Neural cell (in vitro differentiated cells): ENCODE measurements around the gene SACM1L. TPM values are rescaled to one million over a fixed set of nuclear protein-coding genes. Genes with fewer than 3 reads are reported as not detected.
A peak's percentile ranks its signal among the peaks of the same experiment; 100 is the strongest.

Experiments
- H2AFZ ChIP-seq: fragments of 200-600, 300-800 bp; sonication (generic), shearing (Covaris generic); 2 replicates; pipeline ENCODE4 v1.6.0; 2014; ENCODE audit warnings: low read depth, mild to moderate bottlenecking, antibody characterized with exemption, low read length, moderate library complexity
- H3F3A ChIP-seq: fragments of 200-600 bp; shearing (Covaris generic); 2 replicates; pipeline ENCODE4 v1.6.1; 2016; ENCODE audit warnings: mild to moderate bottlenecking, moderate library complexity, mixed read lengths, antibody characterized with exemption, low read length; ENCODE audit not compliant: insufficient read depth, poor library complexity, severe bottlenecking
- H3K27ac ChIP-seq: fragments of 200-600, 300-800 bp; sonication (generic), shearing (Covaris generic); 2 replicates; pipeline ENCODE4 v1.5.1; 2014; ENCODE audit warnings: mild to moderate bottlenecking, low read length, moderate library complexity
- H3K27me3 ChIP-seq: fragments of 300-800, 200-600 bp; sonication (generic), shearing (Covaris generic); 2 replicates; pipeline ENCODE4 v1.6.0; 2014; ENCODE audit warnings: mild to moderate bottlenecking, low read depth, low read length, moderate library complexity; ENCODE audit not compliant: insufficient read depth
- H3K36me3 ChIP-seq: fragments of 300-800, 200-600 bp; sonication (generic), shearing (Covaris generic); 2 replicates; pipeline ENCODE4 v1.5.1; 2014; ENCODE audit warnings: mild to moderate bottlenecking, antibody characterized with exemption, low read length, moderate library complexity; ENCODE audit not compliant: insufficient read depth
- H3K4me2 ChIP-seq: fragments of 300-800, 200-600 bp; sonication (generic), shearing (Covaris generic); 2 replicates; pipeline ENCODE4 v1.6.0; 2014; ENCODE audit warnings: mild to moderate bottlenecking, low read length
- H3K4me3 ChIP-seq: fragments of 300-800, 200-600 bp; sonication (generic), shearing (Covaris generic); 2 replicates; pipeline ENCODE4 v1.5.1; 2014; ENCODE audit warnings: mild to moderate bottlenecking, low read length, moderate library complexity
- H3K79me2 ChIP-seq: fragments of 200-600 bp; shearing (Covaris generic); replicated peaks from 2 replicates; pipeline ENCODE4 v1.6.0; 2014; ENCODE audit warnings: mild to moderate bottlenecking, low read length, moderate library complexity; ENCODE audit not compliant: insufficient read depth
- H3K9ac ChIP-seq: fragments of 300-800, 200-600 bp; sonication (generic), shearing (Covaris generic); 2 replicates; pipeline ENCODE4 v1.6.1; 2016; ENCODE audit warnings: mild to moderate bottlenecking, low read length, mixed read lengths
- H3K9me2 ChIP-seq: fragments of 200-600 bp; shearing (Covaris generic); 2 replicates; pipeline ENCODE4 v1.6.1; 2016; ENCODE audit warnings: mild to moderate bottlenecking, low read length, mixed read lengths; ENCODE audit not compliant: insufficient read depth
- H3K9me3 ChIP-seq: fragments of 200-600, 300-800 bp; sonication (generic), shearing (Covaris generic); 2 replicates; pipeline ENCODE4 v1.6.1; 2016; ENCODE audit warnings: mild to moderate bottlenecking, mixed run types, low read length, moderate library complexity, mixed read lengths
- H4K20me1 ChIP-seq: fragments of 200-600 bp; shearing (Covaris generic); 2 replicates; pipeline ENCODE4 v1.6.1; 2016; ENCODE audit warnings: mild to moderate bottlenecking, mixed run types; ENCODE audit not compliant: insufficient read depth
- EP300 ChIP-seq: fragments of 450-650 bp; conservative IDR thresholded peaks from 2 replicates; pipeline ENCODE4 v1.6.1; 2014; ENCODE audit warnings: antibody characterized with exemption, mild to moderate bottlenecking, moderate library complexity; ENCODE audit not compliant: poor library complexity, severe bottlenecking
- EZH2 ChIP-seq: fragments of 200-600, 300-800 bp; shearing (Covaris generic), sonication (generic); IDR thresholded peaks from 2 replicates; pipeline ENCODE4 v1.6.1; 2014; ENCODE audit warnings: antibody characterized with exemption, low read length, borderline replicate concordance, mild to moderate bottlenecking; ENCODE audit not compliant: insufficient read depth, poor library complexity, severe bottlenecking
- MXI1 ChIP-seq: fragments of 450-650 bp; conservative IDR thresholded peaks from 2 replicates; pipeline ENCODE4 v1.6.1; 2014; ENCODE audit warnings: antibody characterized with exemption, mild to moderate bottlenecking; ENCODE audit not compliant: poor library complexity, severe bottlenecking
- POLR2AphosphoS5 ChIP-seq: IDR thresholded peaks from 2 replicates; pipeline ENCODE4 v1.6.1; 2012
- RAD21 ChIP-seq: fragments of 450-650 bp; conservative IDR thresholded peaks from 2 replicates; pipeline ENCODE4 v1.6.1; 2014; ENCODE audit warnings: antibody characterized with exemption, mild to moderate bottlenecking, moderate library complexity
- SMC3 ChIP-seq: fragments of 450-650 bp; conservative IDR thresholded peaks from 2 replicates; pipeline ENCODE4 v1.6.1; 2014; ENCODE audit warnings: antibody characterized with exemption, mild to moderate bottlenecking, moderate library complexity; ENCODE audit not compliant: poor library complexity
- TAF1 ChIP-seq: IDR thresholded peaks from 2 replicates; pipeline ENCODE4 v1.6.1; 2012; ENCODE audit warnings: low read depth
- polyA plus RNA-seq: library from polyadenylated mRNA; depleted of rRNA; stranded (reverse); fragments of >200 nt; gene quantifications from 2 replicates; pipeline ENCODE4 v1.2.3, GENCODE V29; 2014
- TF ChIP-seq, protein P1 (sequence below): IDR thresholded peaks from 2 replicates; pipeline ENCODE4 v1.6.1; 2012; ENCODE audit warnings: borderline replicate concordance
- TF ChIP-seq, protein P2 (sequence below): fragments of 450-650 bp; IDR thresholded peaks from 2 replicates; pipeline ENCODE4 v1.5.1; 2014; ENCODE audit warnings: antibody characterized with exemption, mild to moderate bottlenecking, moderate library complexity; ENCODE audit not compliant: poor library complexity, severe bottlenecking

SACM1L gene
- polyA plus RNA-seq, 1 donor from 2014 or later, result 66.2 TPM

DNA sequence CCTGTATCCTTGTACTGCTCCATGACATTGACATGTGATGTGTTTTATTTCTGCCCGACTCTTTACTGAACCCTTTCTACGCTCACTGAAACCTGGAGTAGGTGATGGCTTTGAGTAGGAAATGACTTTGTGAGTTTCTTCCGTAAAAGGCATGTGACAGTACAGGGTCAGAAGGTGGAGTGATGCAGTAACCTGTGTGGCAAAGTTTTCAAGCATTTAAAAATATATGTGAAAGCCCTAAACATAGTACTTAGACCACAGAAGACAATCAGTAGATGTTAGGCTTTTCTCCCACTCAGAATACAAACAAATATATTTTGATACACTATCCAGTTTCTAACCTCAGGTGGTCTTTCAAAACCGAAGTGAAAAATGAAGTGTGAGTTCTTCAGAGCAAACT lies 31.3 kb upstream of the SACM1L start:
- Histone ChIP-seq H3K9me2 (no peaks in the 10 kb centered on the region), H3F3A (no peaks in the 10 kb centered on the region), H4K20me1 (no peaks in the 10 kb centered on the region), H3K79me2 (no peaks in the 10 kb centered on the region), H3K4me3 (no peak overlapping the region), H3K4me2 (no peak overlapping the region), H3K27ac (no peak overlapping the region), H2AFZ (no peak overlapping the region), H3K36me3 (no peaks in the 10 kb centered on the region), H3K27me3 (no peaks in the 10 kb centered on the region), H3K9me3 (no peaks in the 10 kb centered on the region), H3K9ac (no peak overlapping the region)
- TF ChIP-seq EP300 (no peak), MXI1 (no peak), POLR2AphosphoS5 (no peak), SMC3 (no peak), EZH2 (no peak), RAD21 (no peak), TAF1 (no peak)
- TF ChIP-seq, protein P1, sequence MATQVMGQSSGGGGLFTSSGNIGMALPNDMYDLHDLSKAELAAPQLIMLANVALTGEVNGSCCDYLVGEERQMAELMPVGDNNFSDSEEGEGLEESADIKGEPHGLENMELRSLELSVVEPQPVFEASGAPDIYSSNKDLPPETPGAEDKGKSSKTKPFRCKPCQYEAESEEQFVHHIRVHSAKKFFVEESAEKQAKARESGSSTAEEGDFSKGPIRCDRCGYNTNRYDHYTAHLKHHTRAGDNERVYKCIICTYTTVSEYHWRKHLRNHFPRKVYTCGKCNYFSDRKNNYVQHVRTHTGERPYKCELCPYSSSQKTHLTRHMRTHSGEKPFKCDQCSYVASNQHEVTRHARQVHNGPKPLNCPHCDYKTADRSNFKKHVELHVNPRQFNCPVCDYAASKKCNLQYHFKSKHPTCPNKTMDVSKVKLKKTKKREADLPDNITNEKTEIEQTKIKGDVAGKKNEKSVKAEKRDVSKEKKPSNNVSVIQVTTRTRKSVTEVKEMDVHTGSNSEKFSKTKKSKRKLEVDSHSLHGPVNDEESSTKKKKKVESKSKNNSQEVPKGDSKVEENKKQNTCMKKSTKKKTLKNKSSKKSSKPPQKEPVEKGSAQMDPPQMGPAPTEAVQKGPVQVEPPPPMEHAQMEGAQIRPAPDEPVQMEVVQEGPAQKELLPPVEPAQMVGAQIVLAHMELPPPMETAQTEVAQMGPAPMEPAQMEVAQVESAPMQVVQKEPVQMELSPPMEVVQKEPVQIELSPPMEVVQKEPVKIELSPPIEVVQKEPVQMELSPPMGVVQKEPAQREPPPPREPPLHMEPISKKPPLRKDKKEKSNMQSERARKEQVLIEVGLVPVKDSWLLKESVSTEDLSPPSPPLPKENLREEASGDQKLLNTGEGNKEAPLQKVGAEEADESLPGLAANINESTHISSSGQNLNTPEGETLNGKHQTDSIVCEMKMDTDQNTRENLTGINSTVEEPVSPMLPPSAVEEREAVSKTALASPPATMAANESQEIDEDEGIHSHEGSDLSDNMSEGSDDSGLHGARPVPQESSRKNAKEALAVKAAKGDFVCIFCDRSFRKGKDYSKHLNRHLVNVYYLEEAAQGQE, result no peak
- TF ChIP-seq, protein P2, sequence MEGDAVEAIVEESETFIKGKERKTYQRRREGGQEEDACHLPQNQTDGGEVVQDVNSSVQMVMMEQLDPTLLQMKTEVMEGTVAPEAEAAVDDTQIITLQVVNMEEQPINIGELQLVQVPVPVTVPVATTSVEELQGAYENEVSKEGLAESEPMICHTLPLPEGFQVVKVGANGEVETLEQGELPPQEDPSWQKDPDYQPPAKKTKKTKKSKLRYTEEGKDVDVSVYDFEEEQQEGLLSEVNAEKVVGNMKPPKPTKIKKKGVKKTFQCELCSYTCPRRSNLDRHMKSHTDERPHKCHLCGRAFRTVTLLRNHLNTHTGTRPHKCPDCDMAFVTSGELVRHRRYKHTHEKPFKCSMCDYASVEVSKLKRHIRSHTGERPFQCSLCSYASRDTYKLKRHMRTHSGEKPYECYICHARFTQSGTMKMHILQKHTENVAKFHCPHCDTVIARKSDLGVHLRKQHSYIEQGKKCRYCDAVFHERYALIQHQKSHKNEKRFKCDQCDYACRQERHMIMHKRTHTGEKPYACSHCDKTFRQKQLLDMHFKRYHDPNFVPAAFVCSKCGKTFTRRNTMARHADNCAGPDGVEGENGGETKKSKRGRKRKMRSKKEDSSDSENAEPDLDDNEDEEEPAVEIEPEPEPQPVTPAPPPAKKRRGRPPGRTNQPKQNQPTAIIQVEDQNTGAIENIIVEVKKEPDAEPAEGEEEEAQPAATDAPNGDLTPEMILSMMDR, result no peak

DNA sequence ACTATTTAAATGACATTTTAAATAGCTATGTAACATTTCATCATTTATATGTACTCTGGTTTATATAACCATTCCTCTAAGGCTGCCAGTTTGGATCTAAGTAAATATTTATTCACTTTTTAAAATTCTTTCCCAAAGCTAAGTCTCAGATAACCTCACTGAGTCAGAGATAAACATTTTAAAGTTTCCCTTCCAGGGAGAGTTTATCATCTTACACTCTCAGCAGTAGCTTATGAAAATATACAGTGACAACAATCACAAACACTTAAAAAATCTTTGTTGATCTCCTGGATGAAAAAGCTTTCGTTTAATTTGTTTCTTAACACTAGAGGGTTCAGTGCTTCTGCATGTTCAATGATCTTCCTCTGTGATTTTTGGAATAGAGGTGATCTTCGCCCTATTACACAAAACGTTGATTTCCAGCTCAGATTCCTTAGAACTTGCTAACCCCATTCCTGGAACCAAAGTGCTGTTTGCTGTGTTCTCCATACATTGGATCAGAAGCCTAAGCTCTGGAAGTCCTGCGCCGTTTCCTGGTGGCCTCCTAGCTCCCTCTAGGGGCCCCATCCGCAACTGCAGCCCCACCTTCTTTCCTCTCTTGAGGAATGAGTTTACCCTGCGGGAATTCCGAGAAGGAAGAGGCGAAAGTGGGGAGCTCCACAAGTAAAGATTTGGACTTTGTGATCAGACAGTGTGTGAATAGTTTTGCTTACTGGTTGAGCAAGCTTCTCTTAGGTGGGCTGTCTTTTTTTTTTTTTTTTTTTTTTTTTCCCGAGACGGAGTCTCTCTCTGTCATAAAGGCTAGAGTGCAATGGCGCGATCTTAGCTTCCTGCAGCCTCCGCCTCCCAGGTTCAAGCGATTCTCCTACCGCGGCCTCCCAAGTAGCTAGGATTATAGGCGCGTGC lies 29.3 kb upstream of the SACM1L start:
- H3K4me2 ChIP-seq, result no peak overlapping the region

More for the DNA sequence above, 29.3 kb upstream of the SACM1L start:
- Histone ChIP-seq H3K9ac (no peak overlapping the region), H3K4me3 (no peak overlapping the region), H2AFZ (no peak overlapping the region), H3K27ac (no peak overlapping the region), H4K20me1 (no peaks in the 10 kb centered on the region), H3K27me3 (no peaks in the 10 kb centered on the region), H3K9me3 (no peaks in the 10 kb centered on the region), H3K79me2 (no peaks in the 10 kb centered on the region), H3K36me3 (no peaks in the 10 kb centered on the region), H3F3A (no peaks in the 10 kb centered on the region), H3K9me2 (no peaks in the 10 kb centered on the region)
- TF ChIP-seq POLR2AphosphoS5 (no peak), RAD21 (no peak), SMC3 (no peak), TAF1 (no peak)
- TF ChIP-seq, protein P2, result peak; percentile 51
